ENCODE measurements around the gene HRAS. TPM values are rescaled to one million over a fixed set of nuclear protein-coding genes. Genes with fewer than 3 reads are reported as not detected.

HRAS gene
- total RNA-seq, 6 donors from 2014 or later = 45.5 to 85.0 (median 59.9) TPM

GRCh38 chr11:490186-490929, 45.0 kb downstream of the HRAS start:
- DNase-seq (peak in 1 of 2 donors; percentile 78), ATAC-seq (ENCODE audit: low FRiP score in 2 of 2) (peak in 1 of 2 donors; percentile 15)
- Histone ChIP-seq H3K4me1 (no peaks in the 10 kb centered on the region), H3K36me3 (peaks cover 9 to 56% (median 34%) of the 10 kb centered on the region in 4 donors), H3K27me3 (no peaks in the 10 kb centered on the region), H3K4me3 (no peak overlapping the region), H3K27ac (no peak overlapping the region), H3K9me3 (no peaks in the 10 kb centered on the region)
- WGBS, 2 donors = 92 to 95% methylated on average over 15 to 32 of the region's 38 CpGs
- TF ChIP-seq POLR2A (IDR thresholded peaks at IDR 0.05) (no peak), POLR2AphosphoS5 (IDR thresholded peaks at IDR 0.05) (no peak), EP300 (IDR thresholded peaks at IDR 0.05) (no peak), CTCF (IDR thresholded peaks at IDR 0.05) (no peak)

GRCh38 chr11:489610-490185, 45.7 kb downstream of the HRAS start:
- H3K27me3 ChIP-seq = no peaks in the 10 kb centered on the region
- ATAC-seq (ENCODE audit: low FRiP score in 2 of 2) (no peak), DNase-seq (peak in 1 of 2 donors; percentile 85)
- no peak overlapping the region for H3K27ac ChIP-seq
- peaks cover 7 to 49% (median 29%) of the 10 kb centered on the region in 4 donors for H3K36me3 ChIP-seq
- no peak overlapping the region for H3K4me3 ChIP-seq
- WGBS, 2 donors = 95 to 96% methylated on average over 33 of the region's 37 CpGs
- TF ChIP-seq POLR2A (IDR thresholded peaks at IDR 0.05) = no peak
- TF ChIP-seq CTCF (IDR thresholded peaks at IDR 0.05) = no peak
- TF ChIP-seq POLR2AphosphoS5 (IDR thresholded peaks at IDR 0.05) = no peak
- no peak for TF ChIP-seq EP300 (IDR thresholded peaks at IDR 0.05)
- no peaks in the 10 kb centered on the region for H3K9me3 ChIP-seq
- H3K4me1 ChIP-seq = no peaks in the 10 kb centered on the region

- no peak for TF ChIP-seq CTCF (IDR thresholded peaks at IDR 0.05)
- no peak for TF ChIP-seq POLR2AphosphoS5 (IDR thresholded peaks at IDR 0.05)
- no peak for TF ChIP-seq POLR2A (IDR thresholded peaks at IDR 0.05)
- TF ChIP-seq EP300 (IDR thresholded peaks at IDR 0.05) = no peak
- Histone ChIP-seq H3K27ac (no peak overlapping the region), H3K36me3 (peaks cover 0 to 42% (median 22%) of the 10 kb centered on the region in 4 donors), H3K9me3 (no peaks in the 10 kb centered on the region), H3K4me3 (no peak overlapping the region), H3K27me3 (no peaks in the 10 kb centered on the region), H3K4me1 (no peaks in the 10 kb centered on the region)
- 93% methylated on average over 8 to 19 of the region's 19 CpGs for WGBS, 2 donors
- ATAC-seq (ENCODE audit: low FRiP score in 2 of 2) = no peak
- DNase-seq = peak in 1 of 2 donors; percentile 73
Measured at GRCh38 chr11:488992-489391, 46.4 kb downstream of the HRAS start.

GRCh38 chr11:488579-488978, 46.8 kb downstream of the HRAS start:
- H3K4me1 ChIP-seq = no peaks in the 10 kb centered on the region
- 95 to 100% methylated on average over 10 to 15 of the region's 19 CpGs for WGBS, 2 donors
- no peak for TF ChIP-seq CTCF (IDR thresholded peaks at IDR 0.05)
- TF ChIP-seq POLR2A (IDR thresholded peaks at IDR 0.05) = no peak
- no peak for TF ChIP-seq EP300 (IDR thresholded peaks at IDR 0.05)
- no peak for TF ChIP-seq POLR2AphosphoS5 (IDR thresholded peaks at IDR 0.05)
- H3K27ac ChIP-seq = no peak overlapping the region
- DNase-seq = peak in 1 of 2 donors; percentile 76
- ATAC-seq (ENCODE audit: low FRiP score in 2 of 2) = no peak
- no peaks in the 10 kb centered on the region for H3K9me3 ChIP-seq
- no peak overlapping the region for H3K4me3 ChIP-seq
- H3K27me3 ChIP-seq = no peaks in the 10 kb centered on the region
- H3K36me3 ChIP-seq = peaks cover 0 to 38% (median 18%) of the 10 kb centered on the region in 4 donors

Data from upper lobe of left lung (tissue), 6 donors.